ENCODE results near the gene FBXW7. TPM values are rescaled to one million over a fixed set of nuclear protein-coding genes. Genes with fewer than 3 reads are reported as not detected.

FBXW7 gene
- total RNA-seq, 3 donors from 2014 or later = 38.5 to 48.6 (median 39.4) TPM

DNA sequence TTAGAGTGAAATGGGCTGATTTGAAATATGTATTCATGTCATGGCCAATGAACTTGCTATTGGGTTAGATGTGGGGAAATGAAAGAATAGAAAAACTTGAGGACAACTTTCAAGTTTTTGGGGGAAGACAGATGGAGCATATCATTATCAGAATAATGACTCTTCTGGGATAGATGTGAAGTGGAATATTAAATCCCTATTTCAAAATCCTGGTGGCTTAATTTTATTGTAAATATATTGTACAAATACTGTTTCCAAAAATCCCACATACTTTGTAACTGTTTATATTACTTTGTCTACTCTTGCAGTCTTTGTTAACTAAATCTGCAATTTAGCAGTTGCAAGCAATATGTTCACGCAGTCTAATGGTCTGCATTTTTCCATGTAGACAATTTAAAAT lies 35.9 kb upstream of the FBXW7 start:
- ATAC-seq (no peak), DNase-seq (no peak)
- intact Hi-C loops (cut with DNase I, micrococcal nuclease) = no loop called here
- Histone ChIP-seq H3K4me3 (no peak overlapping the region), H3K36me3 (ENCODE audit: low read depth) (no peaks in the 10 kb centered on the region), H3K9me3 (no peaks in the 10 kb centered on the region), H3K4me1 (ENCODE audit: low read depth) (no peaks in the 10 kb centered on the region)
- TF ChIP-seq, protein P1, sequence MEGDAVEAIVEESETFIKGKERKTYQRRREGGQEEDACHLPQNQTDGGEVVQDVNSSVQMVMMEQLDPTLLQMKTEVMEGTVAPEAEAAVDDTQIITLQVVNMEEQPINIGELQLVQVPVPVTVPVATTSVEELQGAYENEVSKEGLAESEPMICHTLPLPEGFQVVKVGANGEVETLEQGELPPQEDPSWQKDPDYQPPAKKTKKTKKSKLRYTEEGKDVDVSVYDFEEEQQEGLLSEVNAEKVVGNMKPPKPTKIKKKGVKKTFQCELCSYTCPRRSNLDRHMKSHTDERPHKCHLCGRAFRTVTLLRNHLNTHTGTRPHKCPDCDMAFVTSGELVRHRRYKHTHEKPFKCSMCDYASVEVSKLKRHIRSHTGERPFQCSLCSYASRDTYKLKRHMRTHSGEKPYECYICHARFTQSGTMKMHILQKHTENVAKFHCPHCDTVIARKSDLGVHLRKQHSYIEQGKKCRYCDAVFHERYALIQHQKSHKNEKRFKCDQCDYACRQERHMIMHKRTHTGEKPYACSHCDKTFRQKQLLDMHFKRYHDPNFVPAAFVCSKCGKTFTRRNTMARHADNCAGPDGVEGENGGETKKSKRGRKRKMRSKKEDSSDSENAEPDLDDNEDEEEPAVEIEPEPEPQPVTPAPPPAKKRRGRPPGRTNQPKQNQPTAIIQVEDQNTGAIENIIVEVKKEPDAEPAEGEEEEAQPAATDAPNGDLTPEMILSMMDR (IDR thresholded peaks at IDR 0.05) = no peak

DNA sequence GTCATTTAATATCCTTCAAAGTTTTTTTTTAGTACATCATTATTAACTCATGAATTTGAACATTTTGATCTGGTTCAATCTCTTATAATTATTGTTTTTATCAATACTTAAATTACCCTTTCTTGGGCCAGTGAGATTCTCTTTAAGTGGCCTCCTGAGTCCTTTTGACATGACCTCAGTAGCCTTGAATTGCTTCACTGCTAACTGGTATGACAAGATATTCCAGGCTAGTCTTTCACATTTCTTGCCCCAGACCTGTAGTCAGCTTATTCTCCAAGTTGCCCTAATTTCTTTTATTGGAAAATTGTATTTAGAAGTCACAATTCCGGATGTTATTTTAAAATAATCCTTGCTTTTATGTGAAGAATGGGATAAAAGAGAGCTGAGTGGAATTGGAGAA lies 35.4 kb upstream of the FBXW7 start:
- ATAC-seq = no peak

DNA sequence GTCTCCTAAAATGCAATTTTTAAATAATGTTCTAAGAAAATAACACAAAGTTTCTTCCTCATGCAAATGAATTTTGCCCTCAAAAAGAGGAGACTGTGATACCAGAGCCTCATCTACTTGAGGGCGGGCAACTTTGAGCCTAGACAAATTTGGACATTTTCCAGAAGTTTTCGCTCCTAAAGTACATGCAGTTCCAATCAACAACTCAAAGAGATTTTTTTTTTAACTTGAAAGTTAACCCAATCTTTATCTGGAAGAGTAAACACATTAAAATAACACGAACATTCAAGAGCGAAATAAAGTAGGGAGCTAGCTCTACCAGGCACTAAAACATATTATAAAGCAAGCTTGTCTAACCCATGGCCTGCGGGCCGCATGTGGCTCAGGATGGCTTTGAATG lies 29.4 kb upstream of the FBXW7 start:
- DNase-seq (no peak), ATAC-seq (peak; percentile 48)
- Histone ChIP-seq H3K4me3 (no peak overlapping the region), H3K4me1 (ENCODE audit: low read depth) (no peaks in the 10 kb centered on the region), H3K9me3 (no peaks in the 10 kb centered on the region), H3K36me3 (ENCODE audit: low read depth) (no peaks in the 10 kb centered on the region)
- TF ChIP-seq, protein P1 (IDR thresholded peaks at IDR 0.05) = no peak
- intact Hi-C loops (cut with DNase I, micrococcal nuclease) = no loop called here

More for the DNA sequence above, 35.4 kb upstream of the FBXW7 start:
- intact Hi-C loops (cut with DNase I, micrococcal nuclease) = no loop called here
- TF ChIP-seq, protein P1 (IDR thresholded peaks at IDR 0.05) = no peak
- H3K4me1 ChIP-seq (ENCODE audit: low read depth) = no peaks in the 10 kb centered on the region
- H3K4me3 ChIP-seq = no peak overlapping the region
- no peak for DNase-seq
- no peaks in the 10 kb centered on the region for H3K9me3 ChIP-seq
- no peaks in the 10 kb centered on the region for H3K36me3 ChIP-seq (ENCODE audit: low read depth)

DNA sequence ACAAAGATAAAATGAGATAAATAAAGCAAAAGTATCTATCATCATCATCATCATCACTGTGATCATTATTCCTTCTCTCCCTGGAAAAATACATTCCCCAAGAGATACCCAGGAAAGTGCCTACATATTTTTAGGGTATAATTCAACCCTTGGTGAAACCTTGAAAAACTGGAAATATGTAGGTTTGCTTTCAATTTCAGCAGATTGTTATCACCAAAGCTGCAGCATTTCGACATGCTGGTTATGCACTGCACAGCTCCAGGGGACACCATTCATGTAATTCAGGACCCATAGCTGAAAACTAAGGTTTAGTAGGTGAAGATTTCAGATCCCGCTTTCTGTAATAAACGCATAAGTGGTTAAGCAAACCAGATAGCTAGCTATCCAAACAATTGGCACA lies 28.4 kb upstream of the FBXW7 start:
- intact Hi-C loops (cut with DNase I, micrococcal nuclease) = no loop called here
- Histone ChIP-seq H3K36me3 (ENCODE audit: low read depth) (no peaks in the 10 kb centered on the region), H3K4me3 (no peak overlapping the region), H3K4me1 (ENCODE audit: low read depth) (no peaks in the 10 kb centered on the region), H3K9me3 (no peaks in the 10 kb centered on the region)
- DNase-seq = no peak
- TF ChIP-seq, protein P1 (IDR thresholded peaks at IDR 0.05) = no peak
- ATAC-seq = no peak

DNA sequence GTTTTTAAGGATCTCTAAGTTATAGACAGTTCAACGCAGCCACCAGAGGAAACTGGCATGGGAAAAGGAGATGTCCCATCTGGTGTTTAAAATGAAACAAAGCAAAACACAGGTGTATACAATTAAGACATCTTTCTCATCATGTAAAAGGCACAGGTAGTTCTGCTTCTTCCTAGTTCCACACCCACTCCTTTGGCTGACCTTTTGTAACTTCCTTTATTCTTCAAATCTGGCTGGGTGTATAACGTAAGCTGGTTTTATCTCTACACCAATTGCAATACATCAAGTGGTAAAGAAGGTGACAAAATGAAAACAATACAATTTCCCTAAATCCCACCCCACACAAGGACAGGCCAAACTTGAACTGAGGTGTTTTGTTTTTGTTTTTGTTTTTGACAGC lies 27.3 kb upstream of the FBXW7 start:
- Histone ChIP-seq H3K9me3 (no peaks in the 10 kb centered on the region), H3K4me1 (ENCODE audit: low read depth) (no peaks in the 10 kb centered on the region), H3K4me3 (no peak overlapping the region), H3K36me3 (ENCODE audit: low read depth) (no peaks in the 10 kb centered on the region)
- TF ChIP-seq, protein P1 (IDR thresholded peaks at IDR 0.05) = no peak
- ATAC-seq (peak; percentile 89), DNase-seq (no peak)
- intact Hi-C loops (cut with DNase I, micrococcal nuclease) = no loop called here

DNA sequence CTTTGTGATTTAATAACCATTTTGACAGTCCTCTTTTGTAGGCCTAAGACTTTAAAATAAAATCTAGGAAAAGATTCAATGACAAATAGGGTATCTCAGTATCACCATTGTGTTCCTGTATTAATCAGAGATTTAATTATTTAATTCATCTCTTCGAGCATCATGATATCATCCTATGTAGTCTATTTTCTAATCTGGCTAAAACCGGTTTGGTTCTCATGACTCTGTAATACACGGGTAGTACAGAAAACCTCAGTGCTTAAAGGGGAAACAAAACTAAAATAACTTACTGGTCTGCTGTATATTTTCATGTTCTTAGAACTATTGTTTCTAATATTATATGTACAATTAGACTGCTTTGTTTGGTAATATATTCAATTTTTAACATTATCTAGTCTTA lies 23.7 kb upstream of the FBXW7 start:
- Histone ChIP-seq H3K9me3 (no peaks in the 10 kb centered on the region), H3K4me1 (ENCODE audit: low read depth) (no peaks in the 10 kb centered on the region), H3K36me3 (ENCODE audit: low read depth) (no peaks in the 10 kb centered on the region), H3K4me3 (no peak overlapping the region)
- TF ChIP-seq, protein P1 (IDR thresholded peaks at IDR 0.05) = no peak
- no peak for ATAC-seq
- no peak for DNase-seq
- intact Hi-C loops (cut with DNase I, micrococcal nuclease) = no loop called here

All from mucosa of descending colon (tissue), 3 donors.